Inflammatory macrophage treated with lipopolysaccharide for 4 hours (primary cell): ENCODE results near the gene ADAMTS20.

Experiments
- DNase-seq: peaks from one replicate; pipeline ENCODE4 v3.0.0-alpha.2; 2020

The ADAMTS20 gene

GRCh38 chr12:43312991-43313505 is 239.0 kb downstream of the ADAMTS20 start:
- peak; percentile 6 for DNase-seq

- no peak for DNase-seq
These were observed 241.4 kb downstream of the ADAMTS20 start for GRCh38 chr12:43310596-43310995.

GRCh38 chr12:43309959-43310358 is 242.0 kb downstream of the ADAMTS20 start:
- DNase-seq: no peak

GRCh38 chr12:43308776-43309175 is 243.2 kb downstream of the ADAMTS20 start:
- no peak for DNase-seq

- no peak for DNase-seq
These were observed 244.9 kb downstream of the ADAMTS20 start for GRCh38 chr12:43307126-43307525.

- DNase-seq: peak; percentile 15
These were observed 245.9 kb downstream of the ADAMTS20 start for GRCh38 chr12:43306066-43306465.

GRCh38 chr12:43305065-43305464 is 246.9 kb downstream of the ADAMTS20 start:
- DNase-seq: no peak
